ENCODE results near the gene LRP11. TPM values are rescaled to one million over a fixed set of nuclear protein-coding genes. Genes with fewer than 3 reads are reported as not detected.

The LRP11 gene
- total RNA-seq, 1 donor from 2014 or later, result 38.3 TPM

GRCh38 chr6:149861603-149862423 is 2.3 kb downstream of the LRP11 start:
- H3K4me3 ChIP-seq, result peak overlapping the region; percentile 75
- no peak for DNase-seq
- peaks cover 33% of the 10 kb centered on the region for H3K4me1 ChIP-seq
- H3K27me3 ChIP-seq (ENCODE audit: low read depth), result no peaks in the 10 kb centered on the region
- no peak for ATAC-seq
- intact Hi-C loops (cut with DNase I), result no loop called here
- H3K36me3 ChIP-seq, result no peaks in the 10 kb centered on the region
- no peak for TF ChIP-seq CTCF (IDR thresholded peaks at IDR 0.05)
- H3K9me3 ChIP-seq, result no peaks in the 10 kb centered on the region
- H3K27ac ChIP-seq, result no peak overlapping the region

- no peak for DNase-seq
- Histone ChIP-seq H3K4me3 (no peak overlapping the region), H3K27ac (no peak overlapping the region), H3K4me1 (peaks cover 33% of the 10 kb centered on the region), H3K27me3 (ENCODE audit: low read depth) (no peaks in the 10 kb centered on the region), H3K9me3 (no peaks in the 10 kb centered on the region), H3K36me3 (no peaks in the 10 kb centered on the region)
- no peak for TF ChIP-seq CTCF (IDR thresholded peaks at IDR 0.05)
- intact Hi-C loops (cut with DNase I), result no loop called here
- no peak for ATAC-seq
Observed at GRCh38 chr6:149860834-149861602, 3.1 kb downstream of the LRP11 start.

- DNase-seq, result no peak
- ATAC-seq, result no peak
- Histone ChIP-seq H3K27ac (no peak overlapping the region), H3K4me3 (no peak overlapping the region), H3K27me3 (ENCODE audit: low read depth) (no peaks in the 10 kb centered on the region), H3K36me3 (no peaks in the 10 kb centered on the region), H3K9me3 (no peaks in the 10 kb centered on the region), H3K4me1 (peaks cover 37% of the 10 kb centered on the region)
- intact Hi-C loops (cut with DNase I), result no loop called here
- no peak for TF ChIP-seq CTCF (IDR thresholded peaks at IDR 0.05)
Observed at GRCh38 chr6:149860513-149860833, 3.7 kb downstream of the LRP11 start.

GRCh38 chr6:149859938-149860337 is 4.2 kb downstream of the LRP11 start:
- intact Hi-C loops (cut with DNase I), result no loop called here
- DNase-seq (no peak), ATAC-seq (no peak)
- Histone ChIP-seq H3K4me1 (peaks cover 42% of the 10 kb centered on the region), H3K27me3 (ENCODE audit: low read depth) (no peaks in the 10 kb centered on the region), H3K36me3 (no peaks in the 10 kb centered on the region), H3K27ac (no peak overlapping the region), H3K9me3 (no peaks in the 10 kb centered on the region), H3K4me3 (no peak overlapping the region)
- TF ChIP-seq CTCF (IDR thresholded peaks at IDR 0.05), result no peak

- intact Hi-C loops (cut with DNase I), result no loop called here
- ATAC-seq, result no peak
- no peaks in the 10 kb centered on the region for H3K36me3 ChIP-seq
- no peaks in the 10 kb centered on the region for H3K27me3 ChIP-seq (ENCODE audit: low read depth)
- no peaks in the 10 kb centered on the region for H3K9me3 ChIP-seq
- no peak overlapping the region for H3K27ac ChIP-seq
- no peak for TF ChIP-seq CTCF (IDR thresholded peaks at IDR 0.05)
- DNase-seq, result no peak
- H3K4me3 ChIP-seq, result no peak overlapping the region
- peaks cover 43% of the 10 kb centered on the region for H3K4me1 ChIP-seq
Observed at GRCh38 chr6:149859368-149859767, 4.8 kb downstream of the LRP11 start.
